Sigmoid colon (tissue), 4 donors: ENCODE measurements around the gene SLC38A6.

ENCODE experiments used
- CTCF ChIP-seq, 4 experiments: fragments of 450-650 bp in 3 of 4; fragments of 200-600 bp in 1 of 4; IDR thresholded peaks; one replicate each; pipeline ENCODE4 v1.5.1; 2016 to 2019; ENCODE audit warnings: antibody characterized with exemption in 4 of 4, mild to moderate bottlenecking in 3 of 4, moderate library complexity in 2 of 4
- POLR2A ChIP-seq, 2 donors: fragments of 450-650 bp; IDR thresholded peaks; one replicate each; pipeline ENCODE4 v1.6.1; 2016; ENCODE audit warnings: antibody characterized with exemption in 2 of 2, mild to moderate bottlenecking in 2 of 2, moderate library complexity in 2 of 2
- POLR2AphosphoS5 ChIP-seq, 4 donors: sonication (generic); formaldehyde crosslinking; IDR thresholded peaks; one replicate each; pipeline ENCODE4 v1.6.1; 2017; ENCODE audit warnings: antibody characterized with exemption in 4 of 4

- TF ChIP-seq CTCF (IDR thresholded peaks at IDR 0.05), result no peak
- no peak for TF ChIP-seq POLR2AphosphoS5 (IDR thresholded peaks at IDR 0.05)
- no peak for TF ChIP-seq POLR2A (IDR thresholded peaks at IDR 0.05)
Measured at GRCh38 chr14:61051051-61051450, 70.0 kb downstream of the SLC38A6 start.
